Stimulated activated CD4-positive, alpha-beta T cell treated with anti-CD3 and anti-CD28 coated beads, Interleukin-1b, Interleukin-23, amount 100 ng/mL, for 24 hours (primary cell): ENCODE results near the gene AIPL1.

ENCODE experiments used
- DNase-seq, 4 experiments: peaks; one replicate each; pipeline ENCODE4 v3.0.0-alpha.2; 2020; ENCODE audit warnings: low read depth in 4 of 4, low spot score in 1 of 4

AIPL1 gene

GRCh38 chr17:6421700-6422604 is 13.0 kb downstream of the AIPL1 start:
- peak; percentile 46 to 66 (median 55) for DNase-seq

DNA sequence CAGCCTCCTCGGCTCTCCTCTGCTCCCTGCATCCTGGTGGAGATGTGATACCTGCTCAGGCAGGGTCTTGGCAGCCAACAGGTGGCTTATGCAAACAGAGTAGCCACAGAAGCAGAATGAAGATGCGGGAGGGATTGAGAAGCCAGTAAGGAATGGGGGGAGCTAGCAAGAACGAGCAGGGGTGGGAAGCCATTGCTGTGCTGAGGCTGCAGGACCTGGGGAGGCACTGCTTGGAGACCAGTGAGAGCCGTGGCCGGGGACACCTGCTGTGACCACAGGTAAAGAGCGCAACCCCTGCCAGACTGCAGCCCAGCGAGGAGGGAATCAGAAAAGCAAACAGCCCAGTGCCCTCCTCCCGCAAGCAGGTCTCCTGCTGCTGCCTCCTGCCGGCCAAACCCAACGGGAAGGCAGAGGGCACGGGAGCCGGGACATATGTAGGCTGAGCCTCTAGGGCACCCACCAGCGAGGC is 14.7 kb downstream of the AIPL1 start:
- no peak for DNase-seq

- no peak for DNase-seq
Observed at GRCh38 chr17:6415616-6416015, 19.3 kb downstream of the AIPL1 start.

- DNase-seq, result no peak
Observed at GRCh38 chr17:6413065-6413464, 21.9 kb downstream of the AIPL1 start.

DNA sequence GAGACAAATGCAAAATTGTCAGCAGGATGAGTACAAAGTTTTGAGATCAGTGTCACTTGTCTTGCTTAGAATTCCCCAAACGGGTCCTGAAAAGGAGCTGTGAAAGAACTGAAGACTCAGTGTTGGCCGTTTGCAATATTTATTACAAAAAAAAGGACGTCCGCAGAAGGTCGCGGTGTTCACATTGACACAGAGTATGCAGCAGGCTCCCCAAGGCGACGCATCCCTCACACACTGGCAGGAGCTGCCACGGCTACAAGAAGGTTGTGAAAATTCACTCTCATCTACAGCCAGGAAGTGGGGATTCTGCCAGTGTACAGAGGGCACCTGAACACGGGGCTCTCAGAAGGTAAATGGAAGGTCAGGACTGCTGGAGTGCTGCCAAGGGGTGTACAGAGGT is 26.2 kb downstream of the AIPL1 start:
- DNase-seq, result no peak

- DNase-seq, result no peak
Observed at GRCh38 chr17:6408276-6408675, 26.6 kb downstream of the AIPL1 start.

- DNase-seq, result no peak
Observed at GRCh38 chr17:6402258-6402657, 32.7 kb downstream of the AIPL1 start.

GRCh38 chr17:6398955-6399354 is 36.0 kb downstream of the AIPL1 start:
- DNase-seq, result no peak

DNA sequence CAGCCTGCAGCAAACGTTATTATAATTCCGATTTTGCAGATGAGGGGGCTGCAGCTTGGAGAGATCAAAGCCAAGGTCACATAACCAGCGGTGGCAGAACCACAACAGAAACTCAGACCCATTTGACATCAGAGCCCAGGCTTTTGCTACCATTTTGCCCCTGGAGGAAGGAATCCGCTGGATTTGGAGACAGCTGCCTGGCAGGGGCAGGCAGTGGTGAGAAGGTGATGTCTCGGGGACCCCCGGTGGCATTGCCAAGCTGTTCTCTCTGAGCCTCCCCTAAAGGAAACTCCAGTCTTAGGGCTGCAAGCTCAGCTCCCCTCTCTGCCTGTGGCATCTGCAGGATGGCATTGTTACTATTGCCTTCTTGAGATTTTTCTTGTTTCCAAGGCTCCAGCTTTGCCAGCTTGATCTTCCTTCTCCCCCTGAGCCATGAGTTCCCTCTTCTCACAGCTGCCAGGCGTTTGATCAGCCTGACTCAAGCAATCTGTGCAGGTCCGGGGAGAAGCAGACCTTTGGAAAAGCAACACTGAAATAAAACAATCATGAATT is 40.8 kb downstream of the AIPL1 start:
- no peak for DNase-seq

DNA sequence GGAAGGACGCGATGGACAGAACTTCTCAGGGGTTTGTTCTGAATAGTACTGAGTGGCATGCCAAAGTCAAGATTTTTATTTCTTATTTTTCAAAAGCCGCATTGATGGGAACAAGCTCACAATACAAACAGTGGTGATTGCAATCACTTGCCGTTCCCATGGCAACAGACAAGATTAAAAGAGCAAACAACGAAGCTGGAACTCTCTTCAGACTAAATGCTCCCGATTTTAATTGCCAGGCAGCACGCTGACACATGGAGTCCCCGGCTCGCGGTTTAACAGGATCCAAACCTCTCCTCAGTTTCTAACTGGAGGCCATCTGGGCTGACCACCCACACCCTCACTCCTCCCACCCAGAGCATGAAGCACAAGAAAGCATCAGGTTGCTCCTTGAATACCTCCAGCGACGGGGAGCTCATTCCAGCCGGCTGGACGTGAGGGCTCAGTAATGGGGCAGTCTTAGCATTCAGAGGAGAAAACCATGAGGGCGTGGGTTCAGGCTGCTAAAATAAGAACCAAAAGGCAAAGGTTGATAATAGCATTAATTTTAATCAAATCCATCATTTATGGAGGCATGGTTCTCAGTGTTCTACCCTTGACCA is 41.5 kb downstream of the AIPL1 start:
- no peak for DNase-seq

GRCh38 chr17:6392609-6393350 is 42.1 kb downstream of the AIPL1 start:
- DNase-seq, result no peak

DNA sequence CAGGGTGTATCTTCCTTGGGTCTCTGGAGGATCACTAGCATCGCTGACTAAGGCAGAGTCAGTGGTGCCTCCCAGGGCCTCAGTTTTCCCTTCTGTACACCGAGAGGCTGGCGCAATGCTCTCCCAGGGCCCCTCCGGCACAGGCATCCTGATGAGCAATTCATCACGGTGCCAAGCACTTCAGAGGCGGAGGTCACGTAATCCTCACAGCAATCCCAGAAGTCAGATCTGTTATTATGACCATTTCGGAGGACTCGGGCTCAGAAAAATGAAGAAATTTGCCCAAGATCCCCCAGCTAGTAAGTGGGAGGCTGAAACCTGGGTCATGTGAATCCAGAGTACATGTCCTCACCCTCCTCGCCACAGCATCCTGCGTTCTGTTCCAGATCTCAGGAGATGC is 46.5 kb downstream of the AIPL1 start:
- no peak for DNase-seq

DNA sequence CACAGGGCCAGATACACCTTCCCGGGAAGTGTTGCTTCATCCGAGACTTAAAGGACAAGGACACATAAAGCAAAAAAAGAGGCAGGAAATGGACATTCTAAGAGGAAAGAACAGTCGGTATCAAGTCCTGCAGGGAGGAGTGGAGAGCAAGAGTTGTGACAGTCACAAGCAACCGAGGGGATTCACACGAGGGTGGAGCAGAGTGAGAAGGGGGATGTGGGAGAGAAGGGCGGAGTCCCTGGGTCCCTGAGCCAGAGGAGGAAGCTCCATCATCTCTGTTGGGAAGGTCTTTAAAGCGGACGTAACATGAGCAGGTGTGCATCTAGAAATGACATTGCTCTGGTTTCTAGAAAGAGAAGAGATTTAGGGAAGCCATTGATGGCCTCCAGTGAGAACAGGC is 47.1 kb downstream of the AIPL1 start:
- no peak for DNase-seq

DNA sequence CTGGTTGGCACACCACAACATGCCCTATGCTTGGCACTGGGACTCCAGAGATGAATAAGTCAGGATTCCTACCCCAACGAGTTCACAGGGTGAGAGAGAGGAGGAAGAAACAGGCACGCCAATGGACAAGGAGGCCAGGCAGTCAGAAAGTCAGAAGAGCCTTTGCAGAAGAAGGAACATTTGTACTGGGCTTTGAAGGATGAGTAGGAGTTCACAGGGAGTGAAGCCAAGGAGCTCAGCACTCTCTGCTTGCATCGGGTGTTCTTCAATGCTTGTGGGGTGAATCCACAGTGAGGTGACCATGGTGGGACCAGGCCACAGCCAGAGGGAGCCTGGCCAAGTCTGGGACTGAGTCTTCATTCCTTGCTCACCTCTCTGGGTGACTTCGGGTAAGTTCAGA is 47.5 kb downstream of the AIPL1 start:
- no peak for DNase-seq

- DNase-seq, result no peak
Observed at GRCh38 chr17:6386041-6386630, 48.8 kb downstream of the AIPL1 start.

- no peak for DNase-seq
Observed at GRCh38 chr17:6384481-6384880, 50.4 kb downstream of the AIPL1 start.

GRCh38 chr17:6381526-6382465 is 53.1 kb downstream of the AIPL1 start:
- DNase-seq, result no peak

DNA sequence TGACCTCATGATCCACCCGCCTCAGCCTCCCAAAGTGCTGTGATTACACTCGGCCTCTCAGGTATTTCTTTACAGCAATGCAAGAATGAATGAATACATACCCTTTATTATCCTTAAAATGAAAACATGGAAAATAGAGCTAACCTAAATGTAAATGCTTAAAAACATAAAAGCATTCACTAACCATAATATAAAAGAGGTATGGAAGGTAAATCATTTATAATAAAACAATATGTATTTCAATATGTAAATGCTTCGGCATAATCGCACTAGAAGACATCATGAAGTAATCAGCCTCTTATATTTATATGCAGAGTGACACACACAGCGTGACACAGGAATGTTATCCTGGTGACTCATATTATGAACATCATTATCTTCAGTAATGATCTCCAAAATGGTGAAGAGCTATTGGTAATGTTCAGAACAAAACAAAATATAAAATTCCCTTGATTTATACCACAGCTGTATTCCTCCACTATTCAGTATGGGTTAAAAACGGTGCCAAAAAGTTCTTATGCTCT is 53.9 kb downstream of the AIPL1 start:
- no peak for DNase-seq

- no peak for DNase-seq
Observed at GRCh38 chr17:6377906-6378305, 57.0 kb downstream of the AIPL1 start.

DNA sequence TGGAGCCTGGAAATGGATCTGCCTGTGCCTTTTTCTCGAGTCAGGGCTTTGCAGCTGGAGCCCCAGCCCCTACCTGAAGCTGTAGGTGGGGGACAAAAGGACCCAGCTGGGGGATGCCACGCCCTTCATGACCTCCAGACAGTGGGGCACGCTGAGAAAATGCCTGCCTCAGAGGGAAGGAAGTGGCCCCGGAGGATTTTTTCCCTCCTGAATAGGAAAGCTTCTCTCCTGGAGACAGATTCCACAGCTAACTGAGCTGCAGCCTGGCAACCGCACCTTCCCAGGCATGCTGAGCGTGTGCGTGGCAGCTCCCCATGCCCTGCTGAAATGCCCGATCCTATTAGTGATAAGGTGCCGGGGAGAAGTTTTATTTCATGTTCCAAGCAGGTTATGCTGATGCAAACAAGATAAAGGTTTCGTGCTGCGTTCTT is 58.0 kb downstream of the AIPL1 start:
- no peak for DNase-seq
